ENCODE results near the gene LIPM.

Gene LIPM

DNA sequence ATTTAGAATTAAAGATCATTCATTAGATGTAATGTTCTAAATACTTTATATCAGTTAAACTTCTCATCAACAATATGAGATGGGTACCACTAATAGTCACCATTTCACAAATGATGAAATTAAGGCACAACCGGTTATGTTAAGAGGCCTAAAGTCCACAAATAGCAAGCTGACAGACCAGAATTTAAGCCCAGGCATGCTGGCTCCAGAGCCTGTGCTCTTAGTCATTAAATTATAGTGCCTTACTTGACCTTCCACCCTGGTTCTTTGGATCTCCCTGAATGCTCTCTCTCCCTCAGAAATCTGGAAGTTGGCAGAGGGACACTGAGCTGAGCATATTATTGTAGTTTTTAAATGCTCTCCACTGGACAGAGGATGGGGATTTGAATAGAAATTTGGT is 39.1 kb upstream of the LIPM start:
- H3K4me3 ChIP-seq (ENCODE audit: low read depth, low read length), result no peak overlapping the region
- TF ChIP-seq, protein P1, sequence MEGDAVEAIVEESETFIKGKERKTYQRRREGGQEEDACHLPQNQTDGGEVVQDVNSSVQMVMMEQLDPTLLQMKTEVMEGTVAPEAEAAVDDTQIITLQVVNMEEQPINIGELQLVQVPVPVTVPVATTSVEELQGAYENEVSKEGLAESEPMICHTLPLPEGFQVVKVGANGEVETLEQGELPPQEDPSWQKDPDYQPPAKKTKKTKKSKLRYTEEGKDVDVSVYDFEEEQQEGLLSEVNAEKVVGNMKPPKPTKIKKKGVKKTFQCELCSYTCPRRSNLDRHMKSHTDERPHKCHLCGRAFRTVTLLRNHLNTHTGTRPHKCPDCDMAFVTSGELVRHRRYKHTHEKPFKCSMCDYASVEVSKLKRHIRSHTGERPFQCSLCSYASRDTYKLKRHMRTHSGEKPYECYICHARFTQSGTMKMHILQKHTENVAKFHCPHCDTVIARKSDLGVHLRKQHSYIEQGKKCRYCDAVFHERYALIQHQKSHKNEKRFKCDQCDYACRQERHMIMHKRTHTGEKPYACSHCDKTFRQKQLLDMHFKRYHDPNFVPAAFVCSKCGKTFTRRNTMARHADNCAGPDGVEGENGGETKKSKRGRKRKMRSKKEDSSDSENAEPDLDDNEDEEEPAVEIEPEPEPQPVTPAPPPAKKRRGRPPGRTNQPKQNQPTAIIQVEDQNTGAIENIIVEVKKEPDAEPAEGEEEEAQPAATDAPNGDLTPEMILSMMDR (IDR thresholded peaks at IDR 0.05; ENCODE audit: insufficient read depth, low read depth, low read length, missing control alignments), result no peak

DNA sequence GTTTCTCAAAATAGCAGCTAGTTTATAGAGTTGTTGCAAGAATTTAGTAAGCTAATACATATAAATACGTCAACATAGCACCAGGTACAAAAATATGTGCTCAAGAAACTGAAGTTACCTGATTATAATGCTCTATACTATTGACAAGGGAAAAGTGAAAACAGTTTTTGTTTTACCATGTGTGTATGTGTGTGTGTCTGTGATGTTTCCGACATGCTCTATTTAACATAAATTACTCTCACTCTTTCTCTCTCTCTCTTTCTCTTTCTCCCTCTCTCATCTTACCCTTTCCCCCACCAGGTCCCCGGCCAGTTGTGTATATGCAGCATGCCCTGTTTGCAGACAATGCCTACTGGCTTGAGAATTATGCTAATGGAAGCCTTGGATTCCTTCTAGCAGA is 38.4 kb upstream of the LIPM start:
- TF ChIP-seq, protein P1 (IDR thresholded peaks at IDR 0.05; ENCODE audit: insufficient read depth, low read depth, low read length, missing control alignments), result no peak
- DNase-seq (ENCODE audit: low read depth), result peak; percentile 2
- no peak overlapping the region for H3K4me3 ChIP-seq (ENCODE audit: low read depth, low read length)

More for the DNA sequence above, 39.1 kb upstream of the LIPM start:
- no peak for DNase-seq (ENCODE audit: low read depth)

DNA sequence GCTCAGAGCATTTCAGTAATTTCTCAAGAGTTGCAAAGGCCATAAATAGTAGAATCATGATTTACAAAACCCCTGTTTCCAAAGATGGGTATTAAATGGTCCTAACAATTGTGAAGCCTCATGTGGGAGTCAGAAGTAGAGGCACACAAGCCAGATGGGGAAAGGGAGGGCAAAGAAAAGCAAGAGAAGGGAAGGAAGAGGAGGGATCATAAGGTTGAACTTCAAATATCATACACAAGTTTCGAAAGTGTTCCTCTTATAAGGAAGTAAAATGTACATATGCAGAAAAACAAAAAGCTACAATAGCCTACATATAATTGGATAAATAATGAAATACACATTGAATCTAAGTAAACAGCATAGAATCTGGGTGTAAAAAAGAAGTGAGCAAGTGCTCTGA is 36.7 kb upstream of the LIPM start:
- TF ChIP-seq, protein P1 (IDR thresholded peaks at IDR 0.05; ENCODE audit: insufficient read depth, low read depth, low read length, missing control alignments), result no peak
- no peak overlapping the region for H3K4me3 ChIP-seq (ENCODE audit: low read depth, low read length)
- DNase-seq (ENCODE audit: low read depth), result no peak

DNA sequence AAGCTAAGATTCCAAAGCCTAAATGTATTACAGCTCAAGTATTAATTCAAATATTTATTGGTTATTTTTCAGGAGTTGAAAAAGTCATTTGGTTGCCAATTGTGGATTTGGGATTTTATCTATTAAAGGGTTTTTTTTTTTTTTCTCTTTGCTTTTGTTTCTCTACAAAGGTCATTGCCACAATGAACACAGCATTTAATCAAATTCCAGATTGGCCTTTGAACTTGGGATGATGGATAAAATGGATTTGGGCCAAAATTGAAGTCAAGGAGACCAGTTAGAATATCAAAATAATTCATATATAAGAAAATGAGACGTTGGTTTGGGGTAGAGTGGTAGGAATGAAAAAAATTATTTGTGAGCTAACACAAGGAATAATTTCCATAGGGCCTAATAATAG is 33.1 kb upstream of the LIPM start:
- no peak for DNase-seq (ENCODE audit: low read depth)
- no peak overlapping the region for H3K4me3 ChIP-seq (ENCODE audit: low read depth, low read length)
- TF ChIP-seq, protein P1 (IDR thresholded peaks at IDR 0.05; ENCODE audit: insufficient read depth, low read depth, low read length, missing control alignments), result no peak

DNA sequence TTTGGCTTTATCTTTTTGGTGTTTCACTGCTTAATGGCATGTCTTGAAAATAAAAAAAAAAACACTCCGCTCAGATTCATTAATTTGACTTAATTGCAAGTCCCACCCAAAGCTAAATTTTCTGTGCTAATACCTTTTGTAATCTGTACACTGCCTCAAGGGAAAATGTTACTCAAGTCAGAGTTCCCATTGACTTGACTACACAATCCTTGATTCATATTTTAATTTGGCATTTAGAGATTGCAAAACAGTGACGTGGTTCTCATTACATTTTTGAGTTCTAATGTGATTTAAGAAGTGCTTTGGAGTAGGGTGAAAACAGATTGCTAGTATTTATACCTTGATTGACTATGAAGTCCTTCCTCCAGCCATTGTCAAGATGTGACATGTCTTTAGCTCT is 21.3 kb upstream of the LIPM start:
- no peak for DNase-seq (ENCODE audit: low read depth)
- no peak overlapping the region for H3K4me3 ChIP-seq (ENCODE audit: low read depth, low read length)
- TF ChIP-seq, protein P1 (IDR thresholded peaks at IDR 0.05; ENCODE audit: insufficient read depth, low read depth, low read length, missing control alignments), result no peak

DNA sequence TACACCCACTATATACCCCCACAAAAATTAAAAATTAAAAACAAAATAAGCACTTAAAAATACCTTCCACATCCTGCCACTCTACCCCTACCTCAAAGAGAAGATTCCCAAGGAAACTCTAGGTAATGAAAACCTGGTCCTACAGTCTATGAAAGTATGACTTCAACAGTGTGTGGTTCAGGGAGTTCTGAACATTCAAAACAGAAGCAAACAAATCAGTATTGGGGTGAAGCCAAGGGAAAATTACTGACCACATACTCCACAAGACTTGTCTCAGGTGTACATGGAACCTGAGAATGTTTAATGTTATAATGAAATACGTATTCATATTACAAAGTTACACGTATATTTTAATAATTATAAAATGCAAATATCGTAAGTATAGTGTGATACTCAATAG is 20.3 kb upstream of the LIPM start:
- H3K4me3 ChIP-seq (ENCODE audit: low read depth, low read length), result no peak overlapping the region
- TF ChIP-seq, protein P1 (IDR thresholded peaks at IDR 0.05; ENCODE audit: insufficient read depth, low read depth, low read length, missing control alignments), result no peak
- DNase-seq (ENCODE audit: low read depth), result no peak

DNA sequence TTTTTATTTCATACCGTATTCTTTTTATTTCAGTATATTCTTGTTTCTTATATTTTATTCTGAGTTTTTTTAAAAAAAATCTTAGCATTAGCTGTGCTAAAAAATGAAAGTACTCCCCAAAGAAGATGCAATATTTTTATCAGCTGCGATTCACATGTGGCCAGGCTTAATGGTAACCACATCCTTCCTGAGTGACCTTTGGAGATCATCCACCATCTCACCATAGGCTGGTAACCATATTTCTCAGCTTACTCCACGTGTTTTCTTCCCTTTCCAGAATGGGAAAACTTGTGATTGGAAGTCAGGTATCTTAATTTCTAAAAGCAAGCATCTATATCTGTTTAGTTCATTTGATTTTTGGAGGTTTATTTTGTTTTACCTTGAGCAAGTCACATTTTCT is 18.8 kb upstream of the LIPM start:
- TF ChIP-seq, protein P1 (IDR thresholded peaks at IDR 0.05; ENCODE audit: insufficient read depth, low read depth, low read length, missing control alignments), result no peak
- H3K4me3 ChIP-seq (ENCODE audit: low read depth, low read length), result no peak overlapping the region
- peak; percentile 16 for DNase-seq (ENCODE audit: low read depth)
